ENCODE results near the gene ABCG8. TPM values are rescaled to one million over a fixed set of nuclear protein-coding genes. Genes with fewer than 3 reads are reported as not detected.

ABCG8 gene
- total and polyA plus RNA-seq, 9 of the 15 experiments (the other 6 are each of a cell fraction or from before 2014, with no cell fraction given) = not detected

GRCh38 chr2:43927442-43927841, 88.7 kb downstream of the ABCG8 start:
- Histone ChIP-seq H3K9me1 (ENCODE audit: control insufficient read depth, insufficient read depth, low read length) (no peaks in the 10 kb centered on the region), H3K79me2 (ENCODE audit: control insufficient read depth, insufficient read depth, low read length) (no peaks in the 10 kb centered on the region), H4K20me1 (replicated peaks; ENCODE audit: control insufficient read depth, insufficient read depth, low read length) (no peaks in the 10 kb centered on the region), H3K4me2 (ENCODE audit: insufficient read depth, low read length) (no peak overlapping the region), H2AFZ (ENCODE audit: low read depth, low read length) (no peak overlapping the region), H3K36me3 (ENCODE audit: control insufficient read depth, insufficient read depth, low read length) (peaks cover 97% of the 10 kb centered on the region), H3K27ac (ENCODE audit: extremely low read depth, low read depth, low read length) (no peak overlapping the region), H3K27me3 (ENCODE audit: control insufficient read depth in 2 of 2, insufficient read depth in 2 of 2, low read length in 2 of 2) (no peaks in the 10 kb centered on the region), H3K4me3 (no peak overlapping the region), H3K4me1 (replicated peaks in 1 of 2; ENCODE audit: control insufficient read depth in 2 of 2, insufficient read depth in 2 of 2, low read length in 2 of 2) (no peaks in the 10 kb centered on the region), H3K9ac (ENCODE audit: insufficient read depth in 1 of 2, low read depth in 2 of 2, low read length in 2 of 2) (no peak overlapping the region), H3K9me3 (replicated peaks; ENCODE audit: control insufficient read depth, insufficient read depth, low read depth, low read length) (no peaks in the 10 kb centered on the region)
- TF ChIP-seq POLR2AphosphoS5 (IDR thresholded peaks at IDR 0.05; ENCODE audit: control insufficient read depth, insufficient read depth, low read depth, low read length) (no peak), GATAD2B (IDR thresholded peaks at IDR 0.05; ENCODE audit: borderline replicate concordance) (no peak), ATF7 (IDR thresholded peaks at IDR 0.05) (no peak), SRSF3 (IDR thresholded peaks at IDR 0.05; ENCODE audit: insufficient read depth, low read length) (no peak), ZFP36 (IDR thresholded peaks at IDR 0.05; ENCODE audit: low read depth, low read length, partially characterized antibody) (no peak), TSC22D4 (tag; IDR thresholded peaks at IDR 0.05) (no peak), MAX (CRISPR knock-in tag; IDR thresholded peaks at IDR 0.05) (no peak), SIRT6 (IDR thresholded peaks at IDR 0.05; ENCODE audit: low read depth, low read length) (no peak), RBM22 (IDR thresholded peaks at IDR 0.05; ENCODE audit: low read depth, low read length, poor library complexity, severe bottlenecking) (no peak), HNRNPL (IDR thresholded peaks at IDR 0.05; ENCODE audit: low read depth, low read length) (no peak), ELF2 (CRISPR knock-in tag; IDR thresholded peaks at IDR 0.05) (no peak), ZEB2 (IDR thresholded peaks at IDR 0.05) (no peak), WHSC1 (IDR thresholded peaks at IDR 0.05; ENCODE audit: low read length) (no peak), CHD1 (IDR thresholded peaks at IDR 0.05; ENCODE audit: low read length) (no peak), HLTF (IDR thresholded peaks at IDR 0.05) (no peak), TFE3 (CRISPR knock-in tag; IDR thresholded peaks at IDR 0.05) (no peak)
- intact Hi-C loops (cut with micrococcal nuclease) = no loop called here
- in situ Hi-C loops (cut with MboI) = no loop called here
- WGBS (ENCODE audit: insufficient coverage, low coverage, missing lambda C conversion rate) = 95% methylated on average over 4 of the region's 4 CpGs
- FAIRE-seq = no peak
- ATAC-seq = no peak
- DNase-seq (ENCODE audit: extremely low read depth in 1 of 4, low spot score in 3 of 4) = no peak
- BruUV-seq (replicated peaks) = no TSS peak
- ChIA-PET POLR2A (no interaction called here), CTCF (ENCODE audit: low intra/inter-chr PET ratio) (no interaction called here)

All from K562 (cell line).